Occipital lobe (tissue), 3 donors: ENCODE results near the gene BMP7. TPM values are rescaled to one million over a fixed set of nuclear protein-coding genes. Genes with fewer than 3 reads are reported as not detected.

Source experiments
- DNase-seq: peaks from one replicate; lab custom pipeline; 2025; lab: John Stamatoyannopoulos, UW
- small RNA-seq: library from RNA; depleted of rRNA; stranded (forward); fragments of <200 nt; gene quantifications from one replicate; pipeline ENCODE3, GENCODE V24; 2014
- total RNA-seq: library from RNA; depleted of rRNA; stranded (reverse); fragments of >200 nt; gene quantifications from one replicate; pipeline ENCODE4 v1.2.3, GENCODE V29; 2014

The BMP7 gene
- total RNA-seq, 1 donor from 2014 or later: 8.7 TPM

DNA sequence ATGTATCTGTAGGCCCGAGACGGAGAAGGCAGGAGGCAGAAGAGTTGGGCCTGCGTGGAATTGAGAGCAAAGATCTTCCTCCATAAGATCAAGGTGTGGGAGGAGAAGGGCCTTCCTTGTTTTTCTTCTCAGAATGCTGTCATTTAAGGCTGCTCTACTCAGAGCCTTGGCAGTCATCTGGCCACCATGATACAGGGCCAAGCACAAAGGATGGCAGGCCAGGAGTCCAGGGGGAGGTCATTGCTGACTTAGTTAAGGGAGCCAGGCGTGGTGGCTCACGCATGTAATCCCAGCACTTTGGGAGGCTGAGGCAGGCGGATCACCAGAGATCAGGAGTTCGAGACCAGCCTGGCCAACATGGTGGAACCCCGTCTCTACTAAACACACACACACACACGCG is 137.1 kb downstream of the BMP7 start:
- no peak for DNase-seq

- no peak for DNase-seq
Measured at GRCh38 chr20:57128044-57128757, 138.2 kb downstream of the BMP7 start.

DNA sequence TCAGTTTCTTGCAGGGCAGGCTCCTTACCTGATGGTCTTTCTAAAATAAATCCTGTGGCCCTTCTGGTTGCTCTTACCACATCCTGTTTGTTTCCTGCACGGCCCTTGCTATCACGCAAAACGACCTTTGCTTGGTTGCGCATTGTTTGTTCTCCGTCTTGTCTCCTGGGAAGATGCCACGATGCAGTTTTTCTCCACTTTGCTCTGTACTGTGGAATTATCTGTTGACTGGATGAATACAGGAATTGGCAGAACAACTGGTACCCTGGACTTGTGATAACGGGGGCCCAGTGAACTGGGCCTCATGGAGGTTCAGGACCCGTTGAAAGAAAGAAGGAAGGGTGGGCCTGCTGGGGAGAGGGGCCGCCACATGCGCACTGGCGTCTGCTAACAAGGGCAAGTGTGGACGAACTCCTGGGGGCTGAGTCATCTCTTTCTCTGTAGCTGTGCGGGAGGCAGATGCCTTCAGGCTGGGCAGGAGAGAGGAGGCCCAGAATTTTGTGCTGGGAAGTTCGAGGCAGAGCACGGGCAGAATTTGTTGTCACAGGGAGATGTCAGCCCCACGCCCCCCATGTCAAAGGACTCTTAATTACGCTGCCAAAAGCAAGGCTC is 139.9 kb downstream of the BMP7 start:
- no peak for DNase-seq

DNA sequence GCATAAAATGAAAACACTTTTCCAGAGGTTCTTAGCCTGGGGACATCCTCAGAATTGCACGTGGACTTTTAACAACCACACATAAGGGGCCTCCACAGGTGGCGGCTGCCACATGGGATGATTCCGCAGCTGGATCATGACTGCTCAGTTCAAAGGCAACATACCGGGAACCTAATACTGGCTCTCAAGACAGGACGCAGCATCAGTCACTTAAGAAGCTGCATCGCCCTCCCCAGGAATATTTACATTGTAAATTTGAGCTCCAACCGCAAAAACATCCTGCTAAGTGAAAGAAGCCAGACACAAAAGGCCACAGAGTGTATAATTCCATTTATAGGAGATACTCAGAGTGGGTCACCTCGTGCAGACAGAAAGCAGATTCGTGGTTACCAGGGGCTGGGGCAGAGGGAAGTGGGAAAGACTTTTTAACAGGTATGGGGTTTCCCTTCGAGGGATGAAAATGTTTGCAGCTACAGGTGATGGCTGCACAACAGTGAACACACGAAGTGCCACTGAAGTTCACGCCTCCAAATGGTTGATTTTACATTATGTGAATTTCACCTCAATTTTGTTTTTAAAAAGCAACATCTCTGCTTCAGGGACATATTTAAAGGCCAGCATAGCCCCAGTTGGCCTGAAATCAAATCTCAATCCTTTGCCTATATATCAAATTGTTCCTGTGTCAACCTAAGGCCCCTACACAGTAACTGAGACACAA is 141.5 kb downstream of the BMP7 start:
- DNase-seq: no peak

DNA sequence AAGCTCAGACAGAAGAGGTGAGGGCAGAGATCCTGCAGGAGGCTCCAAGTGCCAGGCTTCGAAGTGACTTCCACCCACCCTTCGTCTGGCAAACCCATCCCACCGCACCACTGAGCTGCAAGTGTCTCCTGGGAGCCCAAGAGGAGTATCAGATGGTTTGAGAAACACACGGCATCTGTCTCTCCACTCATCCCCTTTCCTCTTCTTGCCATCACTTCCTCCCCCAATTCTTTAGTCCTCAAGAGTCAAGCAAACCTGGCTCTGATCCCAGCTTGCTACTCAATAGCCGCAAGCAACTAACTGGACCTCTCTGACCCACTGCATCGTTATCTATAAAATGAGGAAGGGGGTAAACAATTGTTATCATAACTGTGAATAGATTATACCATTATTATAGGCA is 142.1 kb downstream of the BMP7 start:
- no peak for DNase-seq

DNA sequence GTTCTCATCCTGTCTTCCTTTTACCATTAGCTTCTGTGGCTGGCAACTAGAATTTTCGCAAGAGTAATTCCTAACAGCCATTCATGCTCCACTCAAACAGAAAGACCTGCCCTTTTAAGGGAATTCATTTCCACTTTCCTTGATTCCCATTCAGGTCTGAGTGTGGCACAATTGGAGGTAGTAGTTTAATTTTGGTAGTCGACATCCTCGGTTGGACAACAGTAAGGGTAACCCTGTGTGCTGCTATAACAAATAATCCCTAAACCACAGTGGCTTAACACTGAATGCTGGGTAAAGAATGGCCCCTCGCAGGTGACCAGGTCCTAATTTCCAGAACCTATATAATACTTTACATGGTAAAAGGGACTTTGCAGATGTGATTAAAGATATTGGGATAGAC is 142.9 kb downstream of the BMP7 start:
- DNase-seq: no peak

- no peak for DNase-seq
Measured at GRCh38 chr20:57122536-57123489, 143.6 kb downstream of the BMP7 start.

GRCh38 chr20:57118964-57119363 is 147.5 kb downstream of the BMP7 start:
- no peak for DNase-seq

Small RNA genes within 50 kb of the gene (small RNA-seq; reads per million reads assigned to genes)
- not detected for gene RF00019

Other genes starting within 250 kb of the BMP7 start
- gene SPO11, start 63.2 kb upstream of the BMP7 start, total RNA-seq: not detected
- 35.2 TPM for gene RAE1, start 84.6 kb upstream of the BMP7 start, total RNA-seq
- 11.2 TPM for gene RBM38, start 124.8 kb upstream of the BMP7 start, total RNA-seq